NCI-H1417 treated with DMSO at 0.1 percent for 48 hours (cell line): ENCODE measurements around the gene EGR2.
"Not testable (repeated sequence)": the region's sequence is repeated elsewhere in the genome, so short reads cannot be mapped to it uniquely, and the experiment has no call there.

ENCODE experiments used
- DNase-seq: peaks from one replicate; lab custom pipeline; 2025; lab: John Stamatoyannopoulos, UW

Gene EGR2

DNA sequence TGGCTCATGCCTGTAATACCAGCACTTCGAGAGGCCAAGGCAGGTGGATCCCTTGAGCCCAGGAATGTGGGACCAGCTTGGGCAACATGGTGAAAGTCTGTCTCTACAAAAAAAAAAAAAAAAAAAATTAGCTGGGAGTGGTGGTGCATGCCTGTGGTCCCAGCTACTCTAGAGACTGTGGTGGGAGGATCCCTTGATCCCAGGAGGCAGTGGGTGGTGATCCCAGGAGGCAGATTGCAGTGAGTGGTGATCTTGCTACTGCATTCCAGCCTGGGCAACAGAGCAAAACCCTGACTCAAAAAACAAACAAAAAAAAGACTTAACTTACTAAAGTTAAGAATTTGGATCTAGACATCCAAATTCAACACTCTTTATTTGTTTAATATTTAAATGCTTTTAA lies 21.9 kb downstream of the EGR2 start:
- no peak for DNase-seq

DNA sequence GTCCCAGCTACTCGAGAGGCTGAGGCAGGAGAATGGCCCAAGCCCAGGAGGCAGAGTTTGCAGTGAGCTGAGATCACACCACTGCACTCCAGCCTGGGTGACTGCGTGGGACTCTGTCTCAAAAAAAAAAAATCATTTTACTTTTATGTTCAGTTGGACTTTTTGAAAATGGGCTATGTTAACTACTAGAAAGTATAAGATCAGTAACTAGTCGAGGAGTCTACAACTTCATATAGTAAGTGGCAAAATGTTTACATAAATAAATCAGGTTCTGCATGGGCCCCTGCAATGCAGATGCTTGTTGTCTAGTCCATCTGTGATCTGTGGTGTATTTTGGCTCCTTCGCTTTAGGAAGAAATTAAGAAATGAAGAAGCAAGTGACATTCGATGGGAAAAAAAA lies 23.9 kb downstream of the EGR2 start:
- DNase-seq, result no peak

GRCh38 chr10:62790571-62790970 lies 25.6 kb downstream of the EGR2 start:
- no peak for DNase-seq

- DNase-seq, result no peak
Observed at GRCh38 chr10:62790019-62790555, 26.1 kb downstream of the EGR2 start.

DNA sequence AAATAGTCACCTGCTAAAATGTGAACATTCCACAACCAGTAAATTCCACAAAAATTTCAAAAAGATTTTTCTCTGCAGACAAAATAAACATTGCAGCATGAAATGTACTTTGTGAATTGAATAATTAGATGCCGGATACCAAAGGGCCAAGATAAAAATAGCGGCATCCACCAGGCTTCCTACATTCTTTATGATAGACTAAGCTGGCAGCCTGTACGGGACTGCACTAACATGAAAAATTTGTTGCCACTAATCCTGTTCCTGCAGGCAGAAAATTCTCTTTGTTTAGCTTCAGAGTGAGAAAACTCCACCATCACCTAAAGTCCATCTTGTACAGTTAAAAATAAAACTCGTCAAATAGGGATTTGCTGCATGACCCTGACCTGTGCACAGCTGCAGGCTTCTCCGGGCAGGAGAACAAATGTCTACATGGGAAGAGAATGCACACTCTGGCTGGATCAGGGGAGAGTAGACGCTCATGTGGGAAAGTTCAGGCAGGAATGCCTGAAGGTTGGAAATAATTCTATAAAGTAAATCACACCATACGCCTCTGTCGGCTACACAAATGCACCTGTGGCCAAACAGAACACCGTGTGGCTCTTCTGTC lies 27.2 kb downstream of the EGR2 start:
- no peak for DNase-seq

DNA sequence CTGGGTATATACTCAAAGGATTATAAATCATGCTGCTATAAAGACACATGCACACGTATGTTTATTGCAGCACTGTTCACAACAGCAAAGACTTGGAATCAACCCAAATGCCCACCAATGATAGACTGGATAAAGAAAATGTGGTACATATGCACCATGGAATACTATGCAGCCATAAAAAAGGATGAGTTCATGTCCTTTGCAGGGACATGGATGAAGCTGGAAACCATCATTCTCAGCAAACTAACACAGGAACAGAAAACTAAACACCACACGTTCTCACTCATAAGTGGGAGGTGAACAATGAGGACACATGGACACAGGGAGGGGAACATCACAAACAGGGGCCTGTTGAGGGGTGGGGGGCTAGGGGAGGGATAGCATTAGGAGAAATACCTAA lies 27.9 kb downstream of the EGR2 start:
- not testable (repeated sequence) for DNase-seq

DNA sequence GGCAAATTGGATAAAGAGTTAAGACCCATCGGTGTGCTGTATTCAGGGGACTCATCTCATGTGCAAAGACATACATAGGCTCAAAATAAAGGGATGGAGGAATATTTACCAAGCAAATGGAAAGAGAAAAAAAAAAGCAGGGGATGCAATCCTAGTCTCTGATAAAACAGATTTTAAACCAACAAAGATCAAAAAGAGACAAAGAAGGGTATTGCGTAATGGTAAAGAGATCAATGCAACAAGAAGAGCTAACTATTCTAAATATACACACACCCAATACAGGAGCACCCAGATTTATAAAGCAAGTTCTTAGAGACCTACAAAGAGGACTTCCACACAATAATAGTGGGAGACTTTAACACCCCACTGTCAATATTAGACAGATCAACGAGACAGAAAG lies 31.6 kb downstream of the EGR2 start:
- DNase-seq, result not testable (repeated sequence)

DNA sequence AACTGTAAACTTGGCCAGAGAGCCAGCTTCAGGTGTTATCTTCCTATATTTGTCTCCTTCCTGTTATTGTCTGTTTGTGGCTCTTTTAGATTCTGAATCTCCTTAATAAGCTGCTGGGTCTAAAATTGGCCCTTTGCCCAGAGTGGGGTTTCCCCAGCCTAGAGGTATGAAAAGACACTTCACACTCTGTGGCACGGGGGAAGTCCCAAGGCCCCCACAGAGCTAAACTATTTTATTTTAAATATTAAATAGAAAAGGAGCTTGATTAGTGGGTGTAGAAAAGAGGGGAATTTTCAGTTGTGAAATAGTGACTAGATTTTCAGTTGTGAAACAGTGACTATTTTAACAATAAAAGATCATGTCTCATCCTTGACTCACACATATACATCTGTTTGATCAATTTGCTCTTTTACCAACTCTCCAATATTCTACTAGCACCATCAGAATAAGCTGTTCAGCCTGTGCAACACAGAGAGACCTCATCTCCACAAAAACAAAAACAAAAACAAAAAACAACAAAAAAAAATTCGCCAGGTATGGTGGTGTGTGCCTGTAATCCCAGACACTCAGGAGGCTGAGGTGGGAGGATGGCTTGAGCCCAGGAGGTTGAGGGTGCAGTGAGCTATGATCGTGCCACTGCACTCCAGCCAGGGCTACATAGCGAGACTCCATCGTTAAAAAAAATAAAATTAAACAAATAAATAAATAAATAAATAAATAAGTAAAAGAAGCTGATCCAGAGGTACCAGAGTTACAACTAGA lies 36.5 kb downstream of the EGR2 start:
- DNase-seq, result no peak

DNA sequence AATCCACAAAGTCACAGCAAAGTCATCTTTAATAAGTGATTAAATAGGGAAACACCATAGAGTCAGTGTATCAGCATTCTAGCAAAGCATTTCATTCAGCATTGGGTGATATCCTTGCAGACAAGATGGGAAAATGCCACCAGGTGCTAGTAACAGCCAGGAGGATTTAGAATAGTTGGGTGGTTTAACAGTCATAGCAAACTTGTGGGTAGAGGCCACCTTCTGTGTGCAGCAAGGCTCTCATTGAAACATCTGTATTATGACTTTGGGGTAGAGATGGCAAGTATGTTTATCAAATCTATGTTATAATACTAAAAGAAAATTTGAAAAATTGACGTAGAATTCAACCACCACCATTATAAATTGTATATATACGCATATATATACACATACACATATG lies 38.0 kb downstream of the EGR2 start:
- DNase-seq, result no peak

DNA sequence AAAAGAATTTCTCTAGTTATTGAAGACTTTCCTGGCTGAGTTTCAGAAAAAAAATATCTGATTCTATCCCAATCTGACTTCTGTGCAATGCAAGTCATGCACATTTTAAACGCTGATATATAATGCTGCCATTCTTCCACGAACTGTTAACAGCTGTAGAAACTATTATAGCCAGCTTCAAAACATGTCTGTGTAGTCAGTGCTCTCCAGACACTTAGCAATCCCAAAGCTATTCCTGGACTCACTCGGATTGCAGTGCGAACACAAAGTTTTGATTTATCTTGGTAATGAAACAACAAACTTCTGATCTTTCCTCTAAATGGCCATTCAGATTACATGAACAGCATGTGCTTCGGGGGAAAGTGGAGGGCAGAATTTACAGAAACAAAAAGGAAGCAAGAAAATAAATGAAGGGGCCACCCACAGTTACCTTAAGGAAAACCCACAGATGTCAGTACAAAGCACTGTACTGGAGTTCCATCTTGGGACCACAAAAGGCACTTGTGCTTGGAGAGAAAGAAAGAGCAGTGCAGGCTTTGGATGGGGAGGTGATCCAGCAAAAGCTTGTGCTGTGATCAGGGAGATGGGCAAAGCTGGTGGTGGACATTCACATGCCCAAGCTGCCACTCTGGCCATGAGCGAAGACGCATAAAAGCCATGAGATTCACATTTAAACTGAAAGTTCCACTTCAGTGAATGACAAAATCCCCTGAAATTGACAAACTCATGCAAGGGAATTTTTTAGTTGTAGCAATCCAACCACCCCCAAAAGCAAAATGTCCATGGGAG lies 43.8 kb downstream of the EGR2 start:
- DNase-seq, result no peak

GRCh38 chr10:62769574-62770242 lies 46.5 kb downstream of the EGR2 start:
- DNase-seq, result no peak

DNA sequence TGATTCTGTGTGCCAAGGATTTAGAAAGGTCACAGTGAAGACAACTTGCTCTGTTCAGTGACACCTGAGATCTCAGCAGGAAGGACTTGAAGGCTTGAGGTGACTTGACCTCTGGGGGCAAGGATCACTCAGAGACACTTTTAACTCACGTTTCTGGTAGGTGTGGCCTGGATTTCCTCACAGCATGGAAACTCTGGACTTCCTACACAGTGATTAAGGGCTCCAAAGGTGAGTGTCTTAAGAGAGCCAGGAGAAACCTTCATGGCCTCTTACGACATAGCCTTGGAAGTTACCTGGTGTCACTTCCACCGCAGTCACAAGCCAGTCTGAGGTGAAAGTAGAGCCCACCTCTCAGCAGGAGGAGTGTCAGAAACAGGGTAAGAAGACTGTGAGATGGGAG lies 49.8 kb downstream of the EGR2 start:
- no peak for DNase-seq

GRCh38 chr10:62765726-62766125 lies 50.4 kb downstream of the EGR2 start:
- DNase-seq, result no peak

- no peak for DNase-seq
Observed at GRCh38 chr10:62764011-62764410, 52.2 kb downstream of the EGR2 start.

DNA sequence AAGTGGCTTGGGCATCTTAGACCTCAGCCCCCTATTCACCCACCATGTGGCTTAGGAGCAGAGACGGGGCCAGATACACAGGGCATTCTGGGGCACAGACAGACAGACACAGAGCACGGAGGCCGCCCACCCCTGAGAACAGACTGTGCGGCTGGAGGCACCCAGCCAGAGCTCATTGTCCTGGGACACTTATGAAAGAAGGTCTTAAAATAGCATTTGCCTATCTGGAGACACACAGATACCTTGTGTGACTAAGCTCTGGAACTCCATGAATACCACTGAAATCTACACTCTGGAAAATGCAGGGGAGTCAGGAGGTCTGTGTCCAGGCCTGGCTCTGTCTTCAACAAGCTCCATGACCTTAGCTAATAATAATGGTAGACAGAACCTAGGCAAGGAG lies 53.0 kb downstream of the EGR2 start:
- DNase-seq, result no peak
